Hepatocyte (in vitro differentiated cells): ENCODE results near the gene SLC39A8.
"Not testable (repeated sequence)": the region's sequence is repeated elsewhere in the genome, so short reads cannot be mapped to it uniquely, and the experiment has no call there.

Experiments
- EZH2 ChIP-seq: fragments of 200-600 bp; sonication (generic); IDR thresholded peaks from 2 replicates; pipeline ENCODE4 v1.6.1; 2016; ENCODE audit warnings: antibody characterized with exemption, mild to moderate bottlenecking, borderline replicate concordance
- EZH2phosphoT487 ChIP-seq: fragments of 200-600 bp; sonication (generic); IDR thresholded peaks from one replicate; pipeline ENCODE4 v1.6.1; 2018; ENCODE audit warnings: antibody characterized with exemption, mild to moderate bottlenecking, low read depth, moderate library complexity; ENCODE audit not compliant: unreplicated experiment, severe bottlenecking
- TF ChIP-seq, protein P1 (sequence below): fragments of 200-600 bp; sonication (generic); IDR thresholded peaks from 2 replicates; pipeline ENCODE4 v1.5.1; 2016; ENCODE audit warnings: antibody characterized with exemption, mild to moderate bottlenecking; ENCODE audit not compliant: poor library complexity

- TF ChIP-seq, protein P1, sequence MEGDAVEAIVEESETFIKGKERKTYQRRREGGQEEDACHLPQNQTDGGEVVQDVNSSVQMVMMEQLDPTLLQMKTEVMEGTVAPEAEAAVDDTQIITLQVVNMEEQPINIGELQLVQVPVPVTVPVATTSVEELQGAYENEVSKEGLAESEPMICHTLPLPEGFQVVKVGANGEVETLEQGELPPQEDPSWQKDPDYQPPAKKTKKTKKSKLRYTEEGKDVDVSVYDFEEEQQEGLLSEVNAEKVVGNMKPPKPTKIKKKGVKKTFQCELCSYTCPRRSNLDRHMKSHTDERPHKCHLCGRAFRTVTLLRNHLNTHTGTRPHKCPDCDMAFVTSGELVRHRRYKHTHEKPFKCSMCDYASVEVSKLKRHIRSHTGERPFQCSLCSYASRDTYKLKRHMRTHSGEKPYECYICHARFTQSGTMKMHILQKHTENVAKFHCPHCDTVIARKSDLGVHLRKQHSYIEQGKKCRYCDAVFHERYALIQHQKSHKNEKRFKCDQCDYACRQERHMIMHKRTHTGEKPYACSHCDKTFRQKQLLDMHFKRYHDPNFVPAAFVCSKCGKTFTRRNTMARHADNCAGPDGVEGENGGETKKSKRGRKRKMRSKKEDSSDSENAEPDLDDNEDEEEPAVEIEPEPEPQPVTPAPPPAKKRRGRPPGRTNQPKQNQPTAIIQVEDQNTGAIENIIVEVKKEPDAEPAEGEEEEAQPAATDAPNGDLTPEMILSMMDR, result not testable (repeated sequence)
- not testable (repeated sequence) for TF ChIP-seq EZH2phosphoT487, EZH2
Observed at GRCh38 chr4:102357637-102358036, 12.4 kb upstream of the SLC39A8 start.
